Fibroblast of the aortic adventitia (primary cell): ENCODE data around the gene PAPOLA. TPM values are rescaled to one million over a fixed set of nuclear protein-coding genes. Genes with fewer than 3 reads are reported as not detected.

Experiments used
- DNase-seq: peaks from one replicate; pipeline ENCODE4 v3.0.0-alpha.2; 2010; ENCODE audit warnings: low read depth
- H3K4me3 ChIP-seq: 2 replicates; pipeline ENCODE4 v1.5.1; 2011; ENCODE audit warnings: low read depth, mild to moderate bottlenecking, control low read depth, low read length, moderate library complexity
- CTCF ChIP-seq: IDR thresholded peaks from 2 replicates; pipeline ENCODE4 v1.5.1; 2011; ENCODE audit warnings: mild to moderate bottlenecking, low read length, control low read depth, inconsistent platforms; ENCODE audit not compliant: insufficient read depth
- total RNA-seq: library from RNA; depleted of rRNA; stranded (reverse); fragments of >200 nt; gene quantifications from 2 replicates; pipeline ENCODE4 v1.2.3, GENCODE V29; 2012; ENCODE audit warnings: low replicate concordance

Gene PAPOLA
- 85.1 and 124 TPM in 2 replicates for total RNA-seq

DNA sequence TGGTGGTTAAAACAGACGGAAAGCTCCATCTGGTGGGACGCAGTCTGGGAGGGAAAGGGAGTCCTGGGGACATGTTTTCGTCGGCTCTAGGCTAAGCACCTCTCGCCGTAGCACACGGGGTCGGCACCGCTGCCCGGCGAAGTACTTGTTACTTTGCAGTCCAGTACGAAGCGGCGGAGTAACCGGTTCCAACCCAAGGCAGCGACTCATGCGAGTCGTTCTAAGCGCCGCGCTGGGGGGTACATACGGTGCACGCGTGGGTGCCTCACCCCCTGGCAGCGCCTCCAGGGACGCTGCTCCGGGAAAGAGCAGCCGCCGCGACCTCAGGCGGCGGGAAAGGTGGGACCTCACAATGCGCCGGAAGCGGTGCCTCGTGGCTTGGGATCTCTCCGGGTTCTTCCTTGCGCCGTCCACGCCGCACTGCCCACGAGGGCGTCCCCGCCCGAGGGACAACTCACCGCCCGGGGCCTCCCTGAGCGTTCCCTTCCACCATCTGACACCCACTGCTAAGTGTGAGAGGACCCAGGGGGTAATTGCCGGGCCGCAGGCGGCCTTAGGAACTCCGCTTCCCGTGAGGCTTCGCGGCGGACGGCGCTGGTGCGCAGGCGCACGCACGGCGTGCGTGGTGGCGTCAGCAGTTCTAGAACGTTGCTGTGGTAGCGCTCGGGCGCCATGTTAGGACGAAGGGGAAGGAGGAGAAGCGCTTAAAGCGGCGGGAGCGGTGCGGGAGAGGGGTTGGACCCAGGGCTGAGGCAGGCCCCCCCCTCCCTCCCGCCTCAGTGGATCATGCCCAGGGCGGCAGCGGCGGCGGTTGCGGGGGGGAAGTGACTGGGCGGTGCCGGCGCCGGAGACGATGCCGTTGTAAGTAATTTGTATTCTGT, at the start of gene PAPOLA:
Gene PAPOLA, plus strand, starts transcription at position 643 of the 881 bp plus-strand sequence. Its CDS starts 211 bp downstream, at position 854.
- H3K4me3 ChIP-seq = peak within 1 kb of the TSS; percentile 98
- peak; percentile 94 for DNase-seq
- no peak for TF ChIP-seq CTCF

DNA sequence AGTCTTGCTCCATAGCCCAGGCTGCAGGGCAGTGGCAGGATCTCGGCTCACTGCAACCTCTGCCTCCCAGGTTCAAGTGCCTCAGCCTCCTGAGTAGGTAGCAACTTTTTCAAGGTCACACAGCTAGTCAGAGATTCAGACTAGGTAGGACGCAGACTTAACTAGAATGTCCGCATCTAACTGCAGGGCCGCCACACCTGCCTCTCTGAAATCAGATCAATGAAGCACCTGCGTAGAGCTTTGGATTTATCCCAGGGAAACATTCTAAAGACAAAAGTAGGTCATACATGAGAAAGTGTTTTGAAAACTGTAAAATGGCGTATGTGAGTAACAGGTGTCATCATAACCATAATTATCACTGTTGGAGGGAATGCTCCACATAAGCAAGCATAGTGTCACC, 49.5 kb upstream of the PAPOLA start:
- H3K4me3 ChIP-seq = no peak overlapping the region
- DNase-seq = no peak
- TF ChIP-seq CTCF = no peak

GRCh38 chr14:96455588-96455987, 46.6 kb upstream of the PAPOLA start:
- DNase-seq = no peak
- H3K4me3 ChIP-seq = no peak overlapping the region
- no peak for TF ChIP-seq CTCF

- no peak for DNase-seq
- TF ChIP-seq CTCF = no peak
- H3K4me3 ChIP-seq = no peak overlapping the region
Measured at GRCh38 chr14:96459851-96460250, 42.3 kb upstream of the PAPOLA start.

DNA sequence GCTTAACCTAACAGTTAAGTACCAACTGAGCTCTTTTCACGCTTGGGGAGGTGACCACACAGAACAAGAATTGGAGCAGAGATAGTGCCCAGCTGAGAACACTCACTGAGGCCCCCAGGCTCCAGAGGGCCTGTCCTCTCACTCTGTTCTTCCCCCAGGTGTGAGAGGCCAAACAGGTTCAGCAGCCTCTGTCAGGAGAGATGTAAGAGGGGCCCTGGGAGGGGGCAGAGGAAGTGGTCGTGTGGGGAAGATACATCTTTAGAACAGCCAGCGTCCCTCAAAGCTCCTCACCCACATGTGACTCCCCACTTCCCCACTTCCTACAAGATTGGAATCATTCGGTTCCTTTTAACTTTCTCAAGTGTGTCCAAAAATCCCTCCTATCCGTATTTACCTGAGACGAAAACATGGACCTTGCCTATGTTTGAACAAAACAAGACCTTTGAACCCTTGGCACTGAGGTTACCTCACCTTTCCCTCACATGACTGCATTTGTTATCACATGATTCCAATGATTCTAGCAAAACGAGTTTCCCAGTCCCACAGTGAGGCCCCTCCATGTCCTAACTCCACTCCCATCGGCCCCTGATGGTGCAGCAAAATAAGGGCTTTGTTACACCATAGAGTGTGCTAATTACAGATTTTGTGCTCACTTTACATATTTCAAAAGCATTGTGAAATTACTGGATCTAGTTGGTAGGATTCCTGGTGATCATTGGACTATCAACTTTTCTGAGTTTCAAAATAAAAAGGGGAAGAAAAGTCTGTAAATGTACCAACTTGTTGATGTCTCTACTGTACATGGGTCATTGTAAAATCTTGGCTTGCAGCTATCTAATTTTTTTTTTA, 40.0 kb upstream of the PAPOLA start:
- H3K4me3 ChIP-seq = no peak overlapping the region
- DNase-seq = no peak
- TF ChIP-seq CTCF = no peak

DNA sequence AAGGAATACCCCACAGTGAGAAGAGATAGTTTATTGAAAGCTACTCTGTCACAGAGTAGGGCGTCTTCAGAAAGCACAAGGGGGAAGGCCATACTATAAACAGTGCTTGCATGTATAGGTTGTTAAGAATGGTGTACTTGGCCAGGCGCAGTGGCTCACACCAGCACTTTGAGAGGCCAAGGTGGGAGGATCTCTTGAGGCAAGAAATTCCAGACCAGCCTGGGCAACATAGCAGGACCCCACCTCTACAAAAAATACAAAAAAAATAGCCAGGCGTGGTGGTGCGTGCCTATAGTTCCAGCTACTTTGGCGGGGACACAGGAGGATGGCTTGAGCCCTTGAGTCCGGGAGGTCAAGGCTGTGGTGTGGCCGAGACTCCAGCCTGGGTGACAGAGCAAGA, 38.0 kb upstream of the PAPOLA start:
- no peak for DNase-seq
- no peak overlapping the region for H3K4me3 ChIP-seq
- no peak for TF ChIP-seq CTCF
